Gastroesophageal sphincter (tissue), 2 donors: ENCODE data around the gene RECQL5.
"Not testable (repeated sequence)": the region's sequence is repeated elsewhere in the genome, so short reads cannot be mapped to it uniquely, and the experiment has no call there.

Experiments used
- POLR2A ChIP-seq, 2 donors: fragments of 450-650 bp; IDR thresholded peaks; one replicate each; pipeline ENCODE4 v1.6.1; 2017; ENCODE audit warnings: antibody characterized with exemption in 2 of 2, mild to moderate bottlenecking in 2 of 2, moderate library complexity in 1 of 2
- POLR2AphosphoS5 ChIP-seq: sonication (generic); formaldehyde crosslinking; IDR thresholded peaks from one replicate; pipeline ENCODE4 v1.6.1; 2017; ENCODE audit warnings: antibody characterized with exemption

DNA sequence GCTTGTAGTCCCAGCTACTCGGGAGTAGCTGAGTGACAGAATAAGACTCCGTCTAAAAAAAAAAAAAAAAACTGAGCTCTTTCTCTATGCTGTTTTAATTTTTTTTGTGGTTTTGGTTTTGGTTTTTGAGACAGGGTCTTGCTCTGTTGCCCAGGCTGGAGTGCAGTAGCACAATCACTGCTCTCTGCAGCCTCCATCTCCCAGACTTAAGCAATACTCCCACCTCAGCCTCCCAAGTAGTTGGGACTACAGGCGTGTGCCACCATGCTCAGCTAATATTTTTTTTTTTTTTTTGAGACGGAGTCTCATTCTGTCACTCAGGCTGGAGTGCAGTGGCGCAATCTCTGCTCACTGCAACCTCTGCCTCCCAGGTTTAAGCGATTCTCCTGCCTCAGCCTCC is 83.8 kb downstream of the RECQL5 start:
- TF ChIP-seq POLR2AphosphoS5; POLR2A (IDR thresholded peaks at IDR 0.05): not testable (repeated sequence)
